GM18505 (cell line): ENCODE data around the gene VPS4B.
A peak's percentile ranks its signal among the peaks of the same experiment; 100 is the strongest.
"Not testable (repeated sequence)": the region's sequence is repeated elsewhere in the genome, so short reads cannot be mapped to it uniquely, and the experiment has no call there.

Source experiments
- ATAC-seq: cut with Tn5 transposase; IDR thresholded peaks from one replicate; pipeline ENCODE4 v1.9.1; 2021; ENCODE audit not compliant: unreplicated experiment
- POLR2A ChIP-seq: IDR thresholded peaks from 4 replicates; pipeline ENCODE4 v1.6.1; 2011; ENCODE audit warnings: borderline replicate concordance; ENCODE audit not compliant: insufficient read depth, insufficient read length; ENCODE audit errors: extremely low read depth

The VPS4B gene

DNA sequence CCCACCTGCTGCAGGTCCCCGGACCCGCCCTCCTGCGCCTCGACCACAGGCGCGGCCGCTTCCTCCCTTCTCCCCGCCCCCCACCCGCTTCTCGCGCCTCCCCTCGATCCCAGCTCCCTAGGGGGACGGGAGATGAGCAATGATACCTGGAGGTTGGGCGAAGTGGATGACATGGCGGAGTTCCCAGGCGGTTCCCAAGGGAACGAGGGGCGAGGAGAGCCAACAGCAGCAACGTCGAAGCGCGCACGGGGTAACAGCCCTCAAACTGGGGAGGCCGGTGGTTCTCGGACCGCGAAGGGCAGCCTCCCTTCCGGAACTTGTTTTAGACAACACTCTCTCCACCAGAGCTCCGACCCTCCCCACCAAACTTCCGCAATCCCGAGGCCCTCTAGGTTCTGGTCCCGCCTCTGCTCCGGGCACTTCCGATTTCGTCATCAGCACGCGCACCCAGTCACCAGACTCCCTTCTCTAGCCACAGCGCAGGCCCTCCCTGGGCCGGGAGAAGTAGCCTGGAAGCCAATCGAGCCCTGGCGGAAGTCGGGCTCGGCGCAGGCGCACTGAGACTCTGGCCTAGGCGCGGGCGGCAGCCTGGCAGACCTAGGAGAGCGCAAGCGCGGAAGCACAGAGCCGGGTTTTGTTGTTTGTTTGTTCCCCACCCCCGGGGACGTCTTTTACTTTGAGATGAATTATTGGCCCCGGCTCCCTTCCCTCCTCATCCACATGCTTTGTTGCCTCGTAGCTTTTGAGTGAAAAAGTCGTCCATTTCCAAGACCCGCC lies at the start of gene VPS4B:
Gene VPS4B (minus strand): TSS at position 390 of the 777 bp plus-strand sequence. CDS start 217 bp downstream, at position 173.
- peak; percentile 97 for ATAC-seq
- TF ChIP-seq POLR2A = peak; percentile 93

DNA sequence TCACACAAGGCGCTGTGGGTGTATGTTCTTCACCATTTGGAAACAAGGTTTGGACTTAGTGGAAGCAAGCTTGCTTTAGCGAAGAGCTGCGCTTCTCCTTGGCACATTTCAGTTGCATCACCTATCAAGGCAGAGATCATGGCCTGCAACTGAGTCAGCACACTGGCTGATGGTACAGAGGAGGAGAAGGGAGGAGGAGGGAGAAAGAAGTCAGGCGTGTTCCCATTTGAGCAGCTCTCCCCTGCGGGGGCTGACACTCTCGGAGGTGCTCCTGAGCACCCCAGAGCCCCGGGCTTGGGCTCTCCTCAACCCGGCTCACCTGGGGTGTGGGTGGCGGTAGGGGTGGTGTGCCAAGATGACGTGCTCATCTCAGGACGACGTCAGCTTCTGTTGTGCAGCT lies 48.5 kb upstream of the VPS4B start:
- no peak for TF ChIP-seq POLR2A
- no peak for ATAC-seq

DNA sequence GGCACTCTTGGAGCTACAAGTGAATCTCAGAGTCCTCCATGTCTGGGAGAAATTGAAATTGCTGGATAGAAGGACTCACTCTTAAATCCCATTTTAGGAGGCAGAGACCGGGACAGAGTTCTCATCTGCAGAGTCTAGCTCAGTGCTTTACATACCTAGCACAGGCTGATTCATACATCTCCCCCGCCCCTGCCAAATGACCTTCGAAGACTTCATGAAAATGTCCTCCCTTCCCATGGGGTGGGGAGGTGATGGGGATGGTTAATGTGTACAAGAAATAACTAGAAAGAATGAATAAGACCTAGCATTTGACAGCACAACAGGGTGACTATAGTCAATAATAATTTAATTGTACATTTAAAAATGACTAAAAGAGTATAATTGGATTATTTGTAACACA lies 46.3 kb upstream of the VPS4B start:
- ATAC-seq = no peak
- TF ChIP-seq POLR2A = no peak

DNA sequence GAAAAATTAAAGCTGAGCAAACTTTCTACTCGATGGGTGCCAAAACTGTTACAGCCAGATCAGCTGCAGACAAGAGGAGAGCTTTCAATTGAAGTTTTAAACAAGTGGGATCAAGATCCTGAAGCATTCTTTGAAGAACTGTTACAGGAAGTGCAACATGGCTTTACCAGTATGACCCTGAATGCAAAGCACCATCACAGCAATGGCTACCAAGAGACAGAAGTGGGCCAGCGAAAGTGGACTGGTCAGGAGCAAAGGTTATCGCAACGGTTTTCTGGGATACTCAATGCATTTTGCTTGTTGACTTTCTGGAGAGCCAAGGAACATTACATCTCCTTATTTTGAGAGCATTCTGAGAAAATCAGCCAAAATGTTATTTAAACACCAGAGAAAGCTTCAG lies 45.4 kb upstream of the VPS4B start:
- no peak for ATAC-seq
- TF ChIP-seq POLR2A = no peak

DNA sequence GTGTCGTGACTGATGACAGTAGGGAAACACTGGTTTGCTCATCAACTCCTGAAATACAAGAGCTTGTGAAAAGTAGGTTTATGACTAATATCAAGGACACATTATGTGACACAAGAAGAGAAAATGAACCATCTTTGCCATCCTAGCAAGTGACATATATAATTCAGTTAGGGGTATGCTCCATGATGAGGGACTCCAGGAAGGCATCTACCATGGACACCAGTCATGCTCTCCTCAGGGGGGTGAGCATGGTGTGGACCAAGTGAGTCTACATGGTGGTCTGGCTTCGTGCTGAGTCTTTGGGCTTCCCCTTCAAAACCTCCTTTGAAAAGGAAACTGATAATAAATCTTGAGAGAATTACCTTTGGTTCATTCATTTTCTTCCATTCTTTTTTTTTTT lies 42.8 kb upstream of the VPS4B start:
- TF ChIP-seq POLR2A = no peak
- ATAC-seq = no peak

DNA sequence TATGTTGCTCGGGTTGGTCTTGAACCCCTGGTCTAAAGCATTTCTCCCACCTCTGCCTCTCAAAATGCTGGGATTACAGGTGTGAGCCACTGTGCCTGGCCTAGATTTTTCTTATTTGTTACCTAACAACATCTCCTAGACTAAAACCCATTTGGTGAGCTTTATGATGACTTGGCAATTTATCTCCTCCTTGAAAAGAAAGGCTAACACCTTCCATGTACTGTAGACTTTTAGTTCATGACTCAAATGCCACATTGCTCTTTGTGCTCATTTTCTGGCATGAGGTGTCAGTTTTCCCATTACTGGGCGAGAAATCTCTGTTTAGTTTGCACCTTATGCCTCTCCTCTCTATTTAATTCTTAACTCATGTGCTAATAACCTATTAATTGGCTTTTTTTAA lies 42.2 kb upstream of the VPS4B start:
- TF ChIP-seq POLR2A = no peak

DNA sequence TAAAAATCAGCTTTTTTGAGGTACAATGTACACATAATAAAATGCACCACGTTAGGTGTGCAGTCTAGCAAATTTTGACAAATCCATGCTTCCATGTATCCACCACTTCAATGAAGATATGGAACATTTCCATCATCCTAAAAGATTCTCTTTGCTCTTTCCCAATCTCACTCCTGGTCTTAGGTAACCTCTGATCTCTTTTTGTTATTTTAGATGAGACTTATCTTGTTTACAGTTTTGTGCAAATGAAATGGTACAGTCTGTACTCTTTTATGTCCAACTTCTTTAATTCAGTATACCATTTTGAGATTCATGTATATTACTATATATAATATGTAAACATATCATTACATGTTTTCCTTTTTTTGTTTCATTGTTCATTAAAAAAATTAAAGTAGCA lies 38.1 kb upstream of the VPS4B start:
- no peak for TF ChIP-seq POLR2A
- no peak for ATAC-seq

More for the DNA sequence above, 42.2 kb upstream of the VPS4B start:
- no peak for ATAC-seq

DNA sequence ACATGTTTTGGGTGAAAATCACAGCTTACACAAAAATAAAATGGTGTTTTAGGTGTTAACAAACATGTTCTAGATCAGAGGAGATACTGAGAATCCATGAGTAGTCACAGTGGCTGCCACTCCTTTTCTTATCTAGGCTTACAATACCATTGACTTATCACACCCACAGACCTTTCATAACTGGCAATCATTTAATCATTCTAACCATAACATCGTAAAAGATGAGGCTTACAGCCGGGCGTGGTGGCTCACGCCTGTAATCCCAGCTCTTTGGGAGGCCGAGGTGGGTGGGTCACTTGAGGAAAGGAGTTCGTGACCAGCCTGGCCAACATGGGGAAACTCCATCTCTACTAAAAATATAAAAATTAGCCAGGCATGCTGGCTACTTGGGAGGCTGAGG lies 35.7 kb upstream of the VPS4B start:
- no peak for TF ChIP-seq POLR2A
- no peak for ATAC-seq

DNA sequence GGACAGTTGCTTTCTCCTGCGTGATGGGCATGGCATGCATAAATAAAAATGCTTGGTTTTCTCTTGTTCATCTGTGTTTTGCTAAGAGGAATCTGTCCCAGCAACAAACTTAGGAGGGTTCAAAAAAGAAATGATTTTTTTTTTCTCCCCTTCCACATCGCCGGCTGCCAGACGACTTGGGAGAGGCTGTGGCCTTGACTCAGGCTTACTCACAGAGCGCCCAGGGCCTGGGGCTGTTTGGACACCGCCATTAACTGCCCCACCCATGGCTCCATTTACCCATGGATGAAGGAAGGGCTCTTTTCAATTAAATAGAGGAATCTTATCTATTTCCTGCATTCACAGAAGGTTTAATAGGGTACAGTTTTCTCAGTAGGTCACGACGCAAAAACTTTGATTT lies 32.2 kb upstream of the VPS4B start:
- ATAC-seq = no peak
- no peak for TF ChIP-seq POLR2A

DNA sequence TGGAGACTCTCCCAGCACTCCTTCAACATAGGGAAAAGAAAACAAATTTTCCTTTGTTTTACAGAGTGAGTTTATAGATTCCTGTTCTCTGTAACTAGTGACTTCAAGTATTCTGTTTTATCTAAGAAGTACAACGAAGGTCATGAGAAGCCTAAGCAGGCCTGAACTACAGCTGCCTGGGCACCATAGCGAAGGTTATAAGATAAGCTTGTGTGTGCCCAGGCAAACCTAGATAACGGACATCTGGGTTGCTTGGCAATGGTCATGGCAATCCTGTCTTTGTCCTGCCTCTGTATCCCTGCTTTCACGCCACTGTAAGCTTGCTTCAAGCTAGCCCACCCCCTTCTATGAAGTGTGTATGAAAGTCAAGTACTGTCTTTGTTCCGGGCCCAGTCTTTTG lies 30.5 kb upstream of the VPS4B start:
- not testable (repeated sequence) for ATAC-seq

DNA sequence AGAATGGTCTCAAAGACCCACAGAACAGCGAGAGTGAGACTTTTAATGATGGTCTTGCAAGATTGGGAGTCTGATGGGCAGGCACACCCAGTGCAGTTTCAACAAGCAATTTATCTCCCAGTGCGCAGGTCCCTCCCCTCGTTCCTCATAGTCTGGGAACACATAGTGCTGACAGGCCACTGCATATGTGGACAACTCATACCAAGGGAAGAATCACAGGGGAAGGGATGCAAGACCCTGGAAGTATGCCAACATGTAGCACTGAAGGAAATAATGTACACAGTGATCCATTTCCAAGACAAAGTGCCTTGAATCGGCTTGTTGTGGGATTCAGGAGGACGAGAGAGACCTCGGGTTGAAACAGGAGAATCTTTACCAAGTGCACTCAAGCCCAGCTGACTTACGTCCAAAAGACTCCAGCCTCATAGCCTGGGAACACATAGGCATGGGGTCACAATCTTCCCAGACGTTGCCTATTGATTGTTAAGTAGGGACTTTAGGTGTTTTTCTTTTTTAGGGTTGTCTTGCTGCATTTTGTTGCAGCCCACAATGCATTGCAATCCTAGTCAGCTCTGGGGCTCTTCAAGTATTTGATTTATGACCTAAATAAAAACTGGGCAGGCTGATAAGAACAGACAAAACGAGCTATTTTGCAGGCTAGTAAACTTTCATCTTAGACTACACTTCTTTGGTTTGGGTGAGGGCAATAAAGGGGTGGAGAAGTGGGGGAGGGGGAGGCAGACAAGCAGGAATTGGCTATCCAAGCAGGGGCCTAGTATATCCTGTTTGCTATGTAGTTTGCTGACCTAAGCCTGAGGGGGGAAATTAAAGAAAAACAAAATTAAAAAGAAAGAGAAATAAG lies 29.8 kb upstream of the VPS4B start:
- TF ChIP-seq POLR2A = no peak
- ATAC-seq = no peak

DNA sequence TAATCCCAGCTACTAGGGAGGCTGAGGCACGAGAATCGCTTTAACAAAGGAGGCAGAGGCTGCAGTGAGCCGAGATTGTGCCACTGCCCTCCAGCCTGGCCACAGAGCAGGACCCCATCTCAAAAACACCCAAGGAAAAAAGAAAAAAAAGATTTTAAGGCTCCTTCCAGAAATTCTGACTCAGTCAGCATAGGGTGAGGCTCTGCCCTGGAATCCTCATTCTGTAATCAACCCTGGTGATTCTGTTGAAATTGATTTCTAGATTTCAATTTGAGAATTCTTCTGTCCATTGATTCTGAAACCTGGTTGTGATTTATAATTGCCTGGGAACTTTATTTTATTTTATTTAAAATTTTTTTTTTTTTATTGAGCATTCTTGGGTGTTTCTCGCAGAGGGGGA lies 27.1 kb upstream of the VPS4B start:
- ATAC-seq = no peak
- no peak for TF ChIP-seq POLR2A

DNA sequence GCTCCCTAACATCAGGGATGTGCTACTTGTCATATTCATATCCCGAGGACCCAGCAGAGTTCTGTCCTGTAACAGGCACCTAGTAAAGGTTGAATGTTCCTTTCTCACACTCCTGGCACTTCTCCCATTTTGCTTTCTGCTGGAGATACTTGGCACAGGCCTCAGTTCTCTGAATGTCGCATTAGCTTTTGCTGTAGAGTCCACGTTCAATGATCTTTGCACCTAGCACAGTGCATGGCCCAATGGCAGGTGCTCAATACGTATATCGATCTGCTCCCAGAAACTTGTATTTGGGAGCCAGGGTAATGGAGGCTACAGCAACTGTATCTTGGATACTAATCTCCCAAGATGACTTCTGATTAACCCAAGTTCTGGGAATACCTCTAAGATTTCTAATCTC lies 24.8 kb upstream of the VPS4B start:
- no peak for ATAC-seq
- no peak for TF ChIP-seq POLR2A

DNA sequence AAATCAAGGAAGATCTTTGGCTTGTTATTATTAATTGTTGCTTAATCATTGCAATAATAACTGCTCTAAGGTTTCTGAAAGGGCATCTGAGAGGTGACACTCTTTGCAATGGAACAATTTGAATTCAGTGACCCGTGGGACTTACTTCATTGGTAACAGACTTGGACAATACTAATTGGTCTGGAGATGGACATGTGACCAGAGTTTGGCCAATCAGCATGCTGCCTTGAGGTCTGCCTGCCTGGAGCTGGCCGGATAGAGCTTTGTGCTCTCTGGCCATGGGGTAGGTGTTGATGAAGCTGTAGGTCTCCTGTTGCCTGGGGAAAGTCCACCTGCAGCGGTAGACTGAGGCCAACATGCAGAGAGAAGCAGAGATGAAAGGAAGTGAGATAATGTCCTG lies 24.0 kb upstream of the VPS4B start:
- no peak for TF ChIP-seq POLR2A
- ATAC-seq = no peak
